ENCODE data around the gene GRIK1. TPM values are rescaled to one million over a fixed set of nuclear protein-coding genes. Genes with fewer than 3 reads are reported as not detected.

The GRIK1 gene
- polyA plus RNA-seq, 1 donor from 2014 or later, result not detected

- no peak overlapping the region for H3K27ac Mint-ChIP-seq
- H3K4me3 Mint-ChIP-seq, result no peak overlapping the region
- peaks cover 2 to 16% (median 9%) of the 10 kb centered on the region in 3 donors for H3K9me3 Mint-ChIP-seq
- H3K4me1 Mint-ChIP-seq, result no peaks in the 10 kb centered on the region
- no peaks in the 10 kb centered on the region for H3K27me3 Mint-ChIP-seq
- H3K36me3 Mint-ChIP-seq, result peaks cover 3% of the 10 kb centered on the region
Observed at GRCh38 chr21:29521872-29522271, 417.9 kb downstream of the GRIK1 start.

GRCh38 chr21:29520171-29520570 lies 419.6 kb downstream of the GRIK1 start:
- Mint-ChIP-seq H3K27me3 (no peaks in the 10 kb centered on the region), H3K4me1 (no peaks in the 10 kb centered on the region), H3K4me3 (no peak overlapping the region), H3K36me3 (peaks cover 3% of the 10 kb centered on the region), H3K27ac (no peak overlapping the region), H3K9me3 (peaks cover 0 to 7% (median 4%) of the 10 kb centered on the region in 3 donors)

- H3K9me3 Mint-ChIP-seq, result peaks cover 0 to 9% (median 2%) of the 10 kb centered on the region in 3 donors
- H3K27me3 Mint-ChIP-seq, result no peaks in the 10 kb centered on the region
- peaks cover 5% of the 10 kb centered on the region for H3K36me3 Mint-ChIP-seq
Observed at GRCh38 chr21:29514652-29515247, 425.0 kb downstream of the GRIK1 start.

GRCh38 chr21:29513535-29513934 lies 426.3 kb downstream of the GRIK1 start:
- Mint-ChIP-seq H3K36me3 (peaks cover 5% of the 10 kb centered on the region), H3K9me3 (peaks cover 0 to 9% (median 2%) of the 10 kb centered on the region in 3 donors), H3K4me3 (no peak overlapping the region), H3K27me3 (no peaks in the 10 kb centered on the region), H3K27ac (peak overlapping the region in 1 of 3 donors; percentile 4), H3K4me1 (no peaks in the 10 kb centered on the region)

More at GRCh38 chr21:29514652-29515247, 425.0 kb downstream of the GRIK1 start:
- Mint-ChIP-seq H3K4me1 (no peaks in the 10 kb centered on the region), H3K4me3 (no peak overlapping the region), H3K27ac (no peak overlapping the region)

GRCh38 chr21:29511096-29511495 lies 428.7 kb downstream of the GRIK1 start:
- H3K4me3 Mint-ChIP-seq, result no peak overlapping the region
- no peaks in the 10 kb centered on the region for H3K27me3 Mint-ChIP-seq
- H3K27ac Mint-ChIP-seq, result no peak overlapping the region
- peaks cover 7% of the 10 kb centered on the region for H3K36me3 Mint-ChIP-seq
- H3K9me3 Mint-ChIP-seq, result peaks cover 0 to 9% (median 2%) of the 10 kb centered on the region in 3 donors
- H3K4me1 Mint-ChIP-seq, result peaks cover 4 to 9% (median 8%) of the 10 kb centered on the region in 3 donors

GRCh38 chr21:29509121-29509520 lies 430.7 kb downstream of the GRIK1 start:
- Mint-ChIP-seq H3K4me3 (no peak overlapping the region), H3K27ac (no peak overlapping the region), H3K9me3 (peaks cover 0 to 4% (median 2%) of the 10 kb centered on the region in 3 donors), H3K4me1 (peaks cover 4 to 9% (median 8%) of the 10 kb centered on the region in 3 donors), H3K27me3 (no peaks in the 10 kb centered on the region), H3K36me3 (peaks cover 6% of the 10 kb centered on the region)

GRCh38 chr21:29508301-29508700 lies 431.5 kb downstream of the GRIK1 start:
- H3K4me1 Mint-ChIP-seq, result peaks cover 4 to 9% (median 8%) of the 10 kb centered on the region in 3 donors
- H3K36me3 Mint-ChIP-seq, result peaks cover 8% of the 10 kb centered on the region
- H3K4me3 Mint-ChIP-seq, result no peak overlapping the region
- H3K9me3 Mint-ChIP-seq, result no peaks in the 10 kb centered on the region
- H3K27me3 Mint-ChIP-seq, result no peaks in the 10 kb centered on the region
- no peak overlapping the region for H3K27ac Mint-ChIP-seq

GRCh38 chr21:29506947-29507346 lies 432.8 kb downstream of the GRIK1 start:
- Mint-ChIP-seq H3K27me3 (no peaks in the 10 kb centered on the region), H3K4me1 (peaks cover 4 to 9% (median 8%) of the 10 kb centered on the region in 3 donors), H3K27ac (no peak overlapping the region), H3K36me3 (peaks cover 6% of the 10 kb centered on the region), H3K4me3 (no peak overlapping the region), H3K9me3 (no peaks in the 10 kb centered on the region)

- Mint-ChIP-seq H3K36me3 (peaks cover 6% of the 10 kb centered on the region), H3K9me3 (no peaks in the 10 kb centered on the region), H3K4me3 (no peak overlapping the region), H3K27me3 (no peaks in the 10 kb centered on the region), H3K27ac (no peak overlapping the region), H3K4me1 (peaks cover 4 to 9% (median 8%) of the 10 kb centered on the region in 3 donors)
Observed at GRCh38 chr21:29506214-29506613, 433.6 kb downstream of the GRIK1 start.

- no peaks in the 10 kb centered on the region for H3K9me3 Mint-ChIP-seq
- peaks cover 6% of the 10 kb centered on the region for H3K36me3 Mint-ChIP-seq
- peak overlapping the region in 1 of 3 donors; percentile 9 for H3K27ac Mint-ChIP-seq
- H3K4me3 Mint-ChIP-seq, result no peak overlapping the region
- H3K4me1 Mint-ChIP-seq, result peaks cover 4 to 9% (median 8%) of the 10 kb centered on the region in 3 donors
- no peaks in the 10 kb centered on the region for H3K27me3 Mint-ChIP-seq
Observed at GRCh38 chr21:29504751-29505321, 435.0 kb downstream of the GRIK1 start.

- Mint-ChIP-seq H3K4me3 (no peak overlapping the region), H3K36me3 (peaks cover 12% of the 10 kb centered on the region), H3K9me3 (peaks cover 0 to 3% (median 2%) of the 10 kb centered on the region in 3 donors), H3K4me1 (peaks cover 2 to 3% (median 3%) of the 10 kb centered on the region in 3 donors), H3K27me3 (no peaks in the 10 kb centered on the region), H3K27ac (no peak overlapping the region)
Observed at GRCh38 chr21:29501451-29501850, 438.3 kb downstream of the GRIK1 start.

- no peak overlapping the region for H3K27ac Mint-ChIP-seq
- no peaks in the 10 kb centered on the region for H3K27me3 Mint-ChIP-seq
- H3K4me1 Mint-ChIP-seq, result no peaks in the 10 kb centered on the region
- peaks cover 13% of the 10 kb centered on the region for H3K36me3 Mint-ChIP-seq
- no peak overlapping the region for H3K4me3 Mint-ChIP-seq
- peaks cover 0 to 3% (median 2%) of the 10 kb centered on the region in 3 donors for H3K9me3 Mint-ChIP-seq
Observed at GRCh38 chr21:29499734-29500343, 440.0 kb downstream of the GRIK1 start.

GRCh38 chr21:29499229-29499628 lies 440.6 kb downstream of the GRIK1 start:
- H3K27me3 Mint-ChIP-seq, result no peaks in the 10 kb centered on the region
- no peak overlapping the region for H3K27ac Mint-ChIP-seq
- peaks cover 13% of the 10 kb centered on the region for H3K36me3 Mint-ChIP-seq
- H3K4me3 Mint-ChIP-seq, result no peak overlapping the region
- no peaks in the 10 kb centered on the region for H3K4me1 Mint-ChIP-seq
- H3K9me3 Mint-ChIP-seq, result peaks cover 0 to 3% (median 2%) of the 10 kb centered on the region in 3 donors

GRCh38 chr21:29496337-29496736 lies 443.5 kb downstream of the GRIK1 start:
- Mint-ChIP-seq H3K4me3 (no peak overlapping the region), H3K36me3 (peaks cover 11% of the 10 kb centered on the region), H3K4me1 (no peaks in the 10 kb centered on the region), H3K27me3 (no peaks in the 10 kb centered on the region), H3K27ac (no peak overlapping the region), H3K9me3 (peaks cover 0 to 3% (median 2%) of the 10 kb centered on the region in 3 donors)

- Mint-ChIP-seq H3K4me3 (no peak overlapping the region), H3K27me3 (no peaks in the 10 kb centered on the region), H3K36me3 (peaks cover 6% of the 10 kb centered on the region), H3K9me3 (peaks cover 0 to 2% (median 0%) of the 10 kb centered on the region in 3 donors), H3K4me1 (no peaks in the 10 kb centered on the region), H3K27ac (no peak overlapping the region)
Observed at GRCh38 chr21:29490016-29490415, 449.8 kb downstream of the GRIK1 start.

Data from IgD-negative memory B cell (primary cell).